ENCODE measurements around the gene RCHY1. TPM values are rescaled to one million over a fixed set of nuclear protein-coding genes. Genes with fewer than 3 reads are reported as not detected.
A peak's percentile ranks its signal among the peaks of the same experiment; 100 is the strongest.

RCHY1 gene
- total RNA-seq, 2 experiments from 2014 or later, result 33.6 to 37.0 TPM

- intact Hi-C loops (cut with DNase I, micrococcal nuclease), result no loop called here
- Mint-ChIP-seq H3K4me3 (no peak overlapping the region), H3K36me3 (ENCODE audit: low read depth) (peaks cover 89% of the 10 kb centered on the region), H3K4me1 (ENCODE audit: low read depth) (peaks cover 25% of the 10 kb centered on the region), H3K27ac (peak overlapping the region; percentile 41), H3K27me3 (no peaks in the 10 kb centered on the region), H3K9me3 (no peaks in the 10 kb centered on the region)
- ATAC-seq (ENCODE audit: poor library complexity), result no peak
- Histone ChIP-seq H3K36me3 (ENCODE audit: insufficient read depth, low read length) (peaks cover 78% of the 10 kb centered on the region), H3K9me3 (ENCODE audit: control insufficient read depth in 1 of 2, insufficient read depth in 1 of 2, low read length in 2 of 2) (no peaks in the 10 kb centered on the region), H3K27ac (ENCODE audit: low read depth in 1 of 2, low read length in 2 of 2) (no peak overlapping the region), H3K27me3 (ENCODE audit: control insufficient read depth in 1 of 2, insufficient read depth in 2 of 2, low read length in 2 of 2) (no peaks in the 10 kb centered on the region), H3K4me1 (ENCODE audit: insufficient read depth, low read length) (no peaks in the 10 kb centered on the region), H3K4me3 (ENCODE audit: low read length) (no peak overlapping the region)
- no peak for TF ChIP-seq CTCF (IDR thresholded peaks at IDR 0.05)
- CTCF ChIA-PET, result interaction anchor here (1.2 kb wide), 1 partner anchor 31 kb away, joined by 3 read pairs; no protein-coding TSS in a partner anchor
- no peak for DNase-seq
- POLR2A ChIA-PET, result no interaction called here
Measured at GRCh38 chr4:75495476-75495875, 18.7 kb downstream of the RCHY1 start.

- peaks cover 78% of the 10 kb centered on the region for H3K36me3 ChIP-seq (ENCODE audit: insufficient read depth, low read length)
- H3K27me3 ChIP-seq (ENCODE audit: control insufficient read depth in 1 of 2, insufficient read depth in 2 of 2, low read length in 2 of 2), result no peaks in the 10 kb centered on the region
- POLR2A ChIA-PET, result no interaction called here
- DNase-seq, result peak in 2 of 14 experiments; percentile 10 to 11
- H3K27ac ChIP-seq (ENCODE audit: low read depth in 1 of 2, low read length in 2 of 2), result no peak overlapping the region
- Mint-ChIP-seq H3K4me3 (no peak overlapping the region), H3K9me3 (no peaks in the 10 kb centered on the region), H3K4me1 (ENCODE audit: low read depth) (peaks cover 25% of the 10 kb centered on the region), H3K27ac (peak overlapping the region; percentile 39), H3K36me3 (ENCODE audit: low read depth) (peaks cover 89% of the 10 kb centered on the region), H3K27me3 (no peaks in the 10 kb centered on the region)
- no peak overlapping the region for H3K4me3 ChIP-seq (ENCODE audit: low read length)
- intact Hi-C loops (cut with DNase I, micrococcal nuclease), result no loop called here
- H3K9me3 ChIP-seq (ENCODE audit: control insufficient read depth in 1 of 2, insufficient read depth in 1 of 2, low read length in 2 of 2), result no peaks in the 10 kb centered on the region
- CTCF ChIA-PET, result no interaction called here
- ATAC-seq (ENCODE audit: poor library complexity), result no peak
- no peaks in the 10 kb centered on the region for H3K4me1 ChIP-seq (ENCODE audit: insufficient read depth, low read length)
- TF ChIP-seq CTCF (IDR thresholded peaks at IDR 0.05), result no peak
Measured at GRCh38 chr4:75494563-75494962, 19.6 kb downstream of the RCHY1 start.

DNA sequence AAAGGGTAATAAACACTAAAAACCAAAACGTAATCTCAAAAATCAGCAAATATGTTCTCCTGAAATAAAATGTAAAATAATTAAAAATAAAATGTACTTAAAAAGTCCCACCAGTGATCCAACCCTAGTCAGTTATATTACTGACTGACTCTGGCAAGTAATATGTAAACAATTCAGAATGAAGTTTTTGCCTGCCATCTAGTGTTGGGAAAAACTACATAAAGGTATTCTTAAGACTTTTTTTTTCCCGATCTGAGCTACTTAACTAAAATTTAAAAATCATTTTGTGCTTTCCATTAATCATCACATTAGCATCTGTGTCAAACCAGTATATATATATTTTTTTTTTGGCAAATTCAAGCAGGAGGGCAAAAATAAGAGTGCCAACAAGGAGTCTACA, 24.0 kb downstream of the RCHY1 start:
- Histone ChIP-seq H3K4me3 (ENCODE audit: low read length) (no peak overlapping the region), H3K27ac (ENCODE audit: low read depth in 1 of 2, low read length in 2 of 2) (no peak overlapping the region), H3K27me3 (ENCODE audit: control insufficient read depth in 1 of 2, insufficient read depth in 2 of 2, low read length in 2 of 2) (no peaks in the 10 kb centered on the region), H3K9me3 (ENCODE audit: control insufficient read depth in 1 of 2, insufficient read depth in 1 of 2, low read length in 2 of 2) (no peaks in the 10 kb centered on the region), H3K4me1 (ENCODE audit: insufficient read depth, low read length) (no peaks in the 10 kb centered on the region), H3K36me3 (ENCODE audit: insufficient read depth, low read length) (peaks cover 82% of the 10 kb centered on the region)
- DNase-seq, result no peak
- ChIA-PET CTCF (interaction anchor here (1.5 kb wide), 1 partner anchor 23 kb away, joined by 4 read pairs; no protein-coding TSS in a partner anchor), POLR2A (interaction anchor here (0.6 kb wide), 1 partner anchor 613 kb away, joined by 5 read pairs; no protein-coding TSS in a partner anchor)
- TF ChIP-seq CTCF (IDR thresholded peaks at IDR 0.05), result no peak
- no peaks in the 10 kb centered on the region for H3K9me3 Mint-ChIP-seq
- ATAC-seq (ENCODE audit: poor library complexity), result no peak
- no peaks in the 10 kb centered on the region for H3K27me3 Mint-ChIP-seq
- intact Hi-C loops (cut with DNase I, micrococcal nuclease), result no loop called here
- no peak overlapping the region for H3K27ac Mint-ChIP-seq
- H3K4me3 Mint-ChIP-seq, result no peak overlapping the region
- H3K36me3 Mint-ChIP-seq (ENCODE audit: low read depth), result peaks cover 71% of the 10 kb centered on the region
- H3K4me1 Mint-ChIP-seq (ENCODE audit: low read depth), result no peaks in the 10 kb centered on the region

Measured in CD4-positive, alpha-beta T cell (primary cell).